Measurements from ENCODE around the gene PNKD. TPM values are rescaled to one million over a fixed set of nuclear protein-coding genes. Genes with fewer than 3 reads are reported as not detected.

Gene PNKD
- total RNA-seq, 1 donor from 2014 or later: 39.1 TPM

DNA sequence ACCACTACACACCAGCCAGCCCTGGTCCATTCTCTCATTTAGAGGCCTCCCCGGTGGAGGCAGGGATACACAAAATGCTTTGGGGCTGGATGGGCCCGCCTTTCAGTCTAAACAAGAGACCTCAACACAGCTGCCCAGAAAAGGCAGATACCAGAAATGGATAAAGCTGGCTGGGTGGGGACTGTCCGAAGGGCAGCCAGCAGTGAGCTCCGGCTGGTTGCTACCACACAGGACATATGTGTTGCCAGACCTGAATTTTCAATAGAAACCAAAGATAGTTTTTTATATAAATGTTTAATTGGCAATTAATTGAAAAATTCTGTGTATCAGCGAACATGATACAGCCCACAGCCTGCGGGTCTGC, 8.1 kb upstream of the PNKD start:
- Histone ChIP-seq H3K4me3 (ENCODE audit: low read length in 3 of 3) (no peak overlapping the region), H3K36me3 (ENCODE audit: control insufficient read depth in 3 of 3, insufficient read depth in 3 of 3, low read length in 3 of 3) (peaks cover 33 to 41% (median 35%) of the 10 kb centered on the region in 3 donors), H3K9me3 (ENCODE audit: control insufficient read depth in 3 of 3, low read length in 3 of 3) (no peaks in the 10 kb centered on the region), H3K4me1 (ENCODE audit: control insufficient read depth in 3 of 3, insufficient read depth in 3 of 3, low read length in 3 of 3) (peaks cover 22 to 54% (median 39%) of the 10 kb centered on the region in 3 donors), H3K27me3 (ENCODE audit: control insufficient read depth in 3 of 3, insufficient read depth in 3 of 3, low read length in 3 of 3) (no peaks in the 10 kb centered on the region), H3K27ac (ENCODE audit: low read depth, low read length) (no peak overlapping the region), H3K9ac (ENCODE audit: low read depth in 1 of 3, low read length in 3 of 3) (no peak overlapping the region)

- Histone ChIP-seq H3K36me3 (ENCODE audit: control insufficient read depth in 3 of 3, insufficient read depth in 3 of 3, low read length in 3 of 3) (peaks cover 38 to 48% (median 39%) of the 10 kb centered on the region in 3 donors), H3K27ac (ENCODE audit: low read depth, low read length) (no peak overlapping the region), H3K9ac (ENCODE audit: low read depth in 1 of 3, low read length in 3 of 3) (no peak overlapping the region), H3K9me3 (ENCODE audit: control insufficient read depth in 3 of 3, low read length in 3 of 3) (no peaks in the 10 kb centered on the region), H3K4me1 (ENCODE audit: control insufficient read depth in 3 of 3, insufficient read depth in 3 of 3, low read length in 3 of 3) (peaks cover 22 to 55% (median 37%) of the 10 kb centered on the region in 3 donors), H3K27me3 (ENCODE audit: control insufficient read depth in 3 of 3, insufficient read depth in 3 of 3, low read length in 3 of 3) (no peaks in the 10 kb centered on the region), H3K4me3 (ENCODE audit: low read length in 3 of 3) (no peak overlapping the region)
Observed at GRCh38 chr2:218262631-218263586, 7.4 kb upstream of the PNKD start.

DNA sequence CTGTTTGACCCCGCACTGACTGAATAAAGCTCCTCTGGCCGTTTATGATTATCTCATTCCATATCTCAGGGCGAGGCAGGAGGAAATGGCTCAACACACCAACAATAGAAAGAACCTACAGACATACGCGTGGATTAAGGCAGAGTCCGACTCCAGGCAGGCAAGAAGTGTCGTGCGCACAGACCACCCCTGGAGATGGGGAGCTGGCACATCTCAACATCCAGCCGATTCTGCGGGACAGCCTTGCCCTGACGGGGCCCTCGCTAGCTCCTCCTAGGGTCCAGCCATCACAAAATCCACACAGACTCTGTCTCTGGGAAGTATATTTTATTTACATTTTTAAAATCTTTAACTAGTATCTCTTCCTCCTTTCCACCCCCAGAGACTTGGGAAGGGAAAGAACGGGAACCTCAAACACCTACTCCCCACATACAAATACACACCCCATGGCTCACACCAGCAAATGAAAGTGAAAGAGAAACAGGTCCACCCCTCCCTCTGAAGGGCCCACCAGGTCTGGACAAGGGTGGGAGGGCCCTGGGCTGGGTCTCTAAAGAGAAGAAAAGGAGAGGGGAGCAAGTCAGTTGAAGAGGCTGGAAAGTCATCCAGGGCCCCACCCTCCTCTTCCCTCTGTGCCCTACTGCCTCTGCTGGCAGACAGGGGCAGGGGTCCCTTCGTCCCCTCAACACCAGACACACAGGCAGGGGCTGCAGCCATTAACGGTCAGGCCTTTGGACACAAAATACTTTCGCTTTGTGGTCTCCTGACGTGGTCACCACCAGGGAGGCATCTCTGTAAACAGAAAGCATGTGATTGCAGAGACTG, 6.3 kb upstream of the PNKD start:
- peaks cover 38 to 48% (median 39%) of the 10 kb centered on the region in 3 donors for H3K36me3 ChIP-seq (ENCODE audit: control insufficient read depth in 3 of 3, insufficient read depth in 3 of 3, low read length in 3 of 3)
- peaks cover 17 to 51% (median 32%) of the 10 kb centered on the region in 3 donors for H3K4me1 ChIP-seq (ENCODE audit: control insufficient read depth in 3 of 3, insufficient read depth in 3 of 3, low read length in 3 of 3)

GRCh38 chr2:218264773-218265561, 5.4 kb upstream of the PNKD start:
- H3K27ac ChIP-seq (ENCODE audit: low read depth, low read length): no peak overlapping the region
- H3K36me3 ChIP-seq (ENCODE audit: control insufficient read depth in 3 of 3, insufficient read depth in 3 of 3, low read length in 3 of 3): peaks cover 38 to 48% (median 39%) of the 10 kb centered on the region in 3 donors
- no peaks in the 10 kb centered on the region for H3K27me3 ChIP-seq (ENCODE audit: control insufficient read depth in 3 of 3, insufficient read depth in 3 of 3, low read length in 3 of 3)
- no peak overlapping the region for H3K4me3 ChIP-seq (ENCODE audit: low read length in 3 of 3)
- H3K9ac ChIP-seq (ENCODE audit: low read depth in 1 of 3, low read length in 3 of 3): no peak overlapping the region
- no peaks in the 10 kb centered on the region for H3K9me3 ChIP-seq (ENCODE audit: control insufficient read depth in 3 of 3, low read length in 3 of 3)
- peaks cover 13 to 50% (median 27%) of the 10 kb centered on the region in 3 donors for H3K4me1 ChIP-seq (ENCODE audit: control insufficient read depth in 3 of 3, insufficient read depth in 3 of 3, low read length in 3 of 3)

More for the DNA sequence above, 6.3 kb upstream of the PNKD start:
- Histone ChIP-seq H3K9me3 (ENCODE audit: control insufficient read depth in 3 of 3, low read length in 3 of 3) (no peaks in the 10 kb centered on the region), H3K4me3 (ENCODE audit: low read length in 3 of 3) (no peak overlapping the region), H3K27me3 (ENCODE audit: control insufficient read depth in 3 of 3, insufficient read depth in 3 of 3, low read length in 3 of 3) (no peaks in the 10 kb centered on the region), H3K27ac (ENCODE audit: low read depth, low read length) (no peak overlapping the region), H3K9ac (ENCODE audit: low read depth in 1 of 3, low read length in 3 of 3) (no peak overlapping the region)

DNA sequence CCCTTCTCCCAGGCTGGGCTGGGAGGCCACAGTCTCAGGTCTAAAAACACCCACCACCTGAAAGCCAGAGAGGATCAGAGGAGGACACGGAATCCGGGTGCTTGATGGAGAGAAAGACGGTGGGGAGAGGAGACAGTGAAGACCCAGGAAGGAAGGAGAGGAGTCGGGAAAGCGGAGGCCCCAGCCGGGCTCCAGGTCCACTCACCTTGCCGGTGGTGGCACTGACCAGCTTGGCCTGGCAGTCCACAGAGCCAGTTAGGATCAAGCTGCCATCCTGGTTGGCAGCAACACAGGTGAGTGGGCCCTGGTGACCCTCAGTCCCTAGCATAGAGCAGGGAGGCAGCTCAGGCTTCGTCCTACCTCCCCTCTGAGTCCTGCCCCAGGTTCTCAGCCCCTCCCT, 4.7 kb upstream of the PNKD start:
- Histone ChIP-seq H3K27ac (ENCODE audit: low read depth, low read length) (no peak overlapping the region), H3K4me3 (ENCODE audit: low read length in 3 of 3) (no peak overlapping the region), H3K4me1 (ENCODE audit: control insufficient read depth in 3 of 3, insufficient read depth in 3 of 3, low read length in 3 of 3) (peaks cover 13 to 45% (median 22%) of the 10 kb centered on the region in 3 donors), H3K36me3 (ENCODE audit: control insufficient read depth in 3 of 3, insufficient read depth in 3 of 3, low read length in 3 of 3) (peaks cover 38 to 48% (median 39%) of the 10 kb centered on the region in 3 donors), H3K9ac (ENCODE audit: low read depth in 1 of 3, low read length in 3 of 3) (no peak overlapping the region), H3K27me3 (ENCODE audit: control insufficient read depth in 3 of 3, insufficient read depth in 3 of 3, low read length in 3 of 3) (no peaks in the 10 kb centered on the region), H3K9me3 (ENCODE audit: control insufficient read depth in 3 of 3, low read length in 3 of 3) (no peaks in the 10 kb centered on the region)

DNA sequence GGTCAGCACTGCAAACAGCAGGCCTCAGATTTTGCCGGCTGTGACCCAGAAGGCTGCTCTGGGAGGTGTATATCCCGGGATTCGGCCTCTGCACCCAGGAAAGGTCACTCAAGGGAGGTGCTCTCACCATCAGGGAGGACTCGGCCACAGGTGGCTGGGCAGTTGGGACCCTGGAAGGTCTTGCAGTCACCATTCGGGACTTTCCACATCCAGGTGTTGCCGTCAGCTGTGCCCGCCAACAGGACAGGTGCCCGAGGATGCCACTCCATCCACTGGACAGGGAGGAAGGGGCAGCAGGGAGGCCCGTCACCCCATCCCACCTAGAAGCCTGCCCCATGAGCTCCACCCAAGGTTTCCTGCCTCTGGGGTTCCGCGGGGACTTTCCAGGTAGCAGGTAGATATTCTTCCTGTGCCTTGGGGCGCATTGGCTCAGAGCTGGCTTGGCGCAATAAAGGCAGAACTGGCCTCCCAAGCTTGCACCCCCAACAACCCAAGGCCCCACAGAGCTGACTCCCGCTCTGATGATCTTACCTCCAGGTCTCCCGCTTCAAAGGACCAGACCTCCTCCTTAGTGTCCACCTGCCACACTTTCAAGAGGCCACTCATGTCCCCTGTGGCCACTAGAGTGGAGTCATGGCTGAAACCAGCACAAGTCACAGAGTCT, 3.9 kb upstream of the PNKD start:
- Histone ChIP-seq H3K27me3 (ENCODE audit: control insufficient read depth in 3 of 3, insufficient read depth in 3 of 3, low read length in 3 of 3) (no peaks in the 10 kb centered on the region), H3K9ac (ENCODE audit: low read depth in 1 of 3, low read length in 3 of 3) (no peak overlapping the region), H3K9me3 (ENCODE audit: control insufficient read depth in 3 of 3, low read length in 3 of 3) (no peaks in the 10 kb centered on the region), H3K4me3 (ENCODE audit: low read length in 3 of 3) (no peak overlapping the region), H3K27ac (ENCODE audit: low read depth, low read length) (no peak overlapping the region), H3K36me3 (ENCODE audit: control insufficient read depth in 3 of 3, insufficient read depth in 3 of 3, low read length in 3 of 3) (peaks cover 38 to 48% (median 39%) of the 10 kb centered on the region in 3 donors), H3K4me1 (ENCODE audit: control insufficient read depth in 3 of 3, insufficient read depth in 3 of 3, low read length in 3 of 3) (peaks cover 20 to 47% (median 26%) of the 10 kb centered on the region in 3 donors)

DNA sequence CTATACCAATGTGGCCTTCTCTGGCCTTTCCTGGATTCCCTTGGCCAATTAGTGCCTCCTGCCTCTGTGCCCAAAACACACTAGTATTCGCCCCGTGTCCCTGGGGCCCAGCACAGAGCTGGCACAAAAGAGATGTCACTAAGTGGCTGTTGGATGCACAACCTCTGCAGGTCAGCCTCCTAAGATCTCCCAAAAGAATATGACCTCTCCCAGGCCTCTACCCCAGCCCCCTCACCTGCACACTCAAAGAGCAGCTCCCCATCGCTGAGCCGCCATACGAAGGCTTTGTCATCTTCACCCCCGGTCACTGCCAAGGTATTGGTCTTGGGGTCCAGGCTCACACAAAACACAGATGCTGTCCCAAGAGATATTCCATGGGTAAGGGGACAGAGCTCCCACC, 3.1 kb upstream of the PNKD start:
- H3K4me3 ChIP-seq (ENCODE audit: low read length in 3 of 3): no peak overlapping the region
- H3K27ac ChIP-seq (ENCODE audit: low read depth, low read length): no peak overlapping the region
- H3K27me3 ChIP-seq (ENCODE audit: control insufficient read depth in 3 of 3, insufficient read depth in 3 of 3, low read length in 3 of 3): no peaks in the 10 kb centered on the region
- no peaks in the 10 kb centered on the region for H3K9me3 ChIP-seq (ENCODE audit: control insufficient read depth in 3 of 3, low read length in 3 of 3)
- no peak overlapping the region for H3K9ac ChIP-seq (ENCODE audit: low read depth in 1 of 3, low read length in 3 of 3)
- peaks cover 25 to 48% (median 28%) of the 10 kb centered on the region in 3 donors for H3K4me1 ChIP-seq (ENCODE audit: control insufficient read depth in 3 of 3, insufficient read depth in 3 of 3, low read length in 3 of 3)
- peaks cover 38 to 48% (median 39%) of the 10 kb centered on the region in 3 donors for H3K36me3 ChIP-seq (ENCODE audit: control insufficient read depth in 3 of 3, insufficient read depth in 3 of 3, low read length in 3 of 3)

DNA sequence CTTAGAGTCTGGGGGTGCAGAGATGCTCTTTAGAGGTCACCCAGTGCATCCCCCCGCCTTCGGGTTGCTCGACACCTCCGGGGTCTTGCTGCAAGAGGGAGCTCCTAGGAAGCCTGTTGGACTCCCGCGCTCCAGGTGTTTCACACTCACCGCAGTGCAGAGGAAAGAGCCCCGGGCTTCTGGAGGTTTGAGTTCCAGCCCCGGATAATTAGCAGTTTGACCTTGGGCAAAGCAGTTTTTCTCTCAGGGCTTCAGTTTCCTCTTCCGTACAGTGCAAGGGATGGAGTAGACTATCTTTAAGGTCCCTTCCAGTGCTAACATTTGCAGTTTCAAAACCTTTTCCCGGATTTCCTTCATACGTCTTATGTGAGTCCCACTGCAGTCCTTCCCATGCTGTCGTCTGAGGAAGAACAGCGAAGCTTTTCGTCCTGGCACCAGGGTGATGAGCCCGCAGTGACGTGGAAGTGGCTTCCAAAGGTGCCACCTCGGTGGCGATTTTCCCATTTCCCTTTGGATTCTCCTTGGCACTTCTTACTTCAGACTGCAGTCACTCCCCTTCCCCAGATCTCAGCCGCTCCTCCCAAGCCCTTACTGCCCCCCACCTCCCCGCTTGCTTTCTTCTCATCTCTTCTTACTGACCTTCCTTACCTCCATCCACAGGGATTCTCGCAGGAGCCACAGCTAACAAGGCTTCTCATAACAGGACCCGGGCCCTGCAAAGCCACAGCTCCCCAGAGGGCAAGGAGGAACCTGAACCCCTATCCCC, 585 bp downstream of the PNKD start:
- Histone ChIP-seq H3K4me3 (ENCODE audit: low read length in 3 of 3) (peak overlapping the region; percentile 93 to 96 (median 95)), H3K36me3 (ENCODE audit: control insufficient read depth in 3 of 3, insufficient read depth in 3 of 3, low read length in 3 of 3) (peaks cover 35 to 43% (median 40%) of the 10 kb centered on the region in 3 donors), H3K27me3 (ENCODE audit: control insufficient read depth in 3 of 3, insufficient read depth in 3 of 3, low read length in 3 of 3) (no peaks in the 10 kb centered on the region), H3K4me1 (ENCODE audit: control insufficient read depth in 3 of 3, insufficient read depth in 3 of 3, low read length in 3 of 3) (peaks cover 43 to 54% (median 46%) of the 10 kb centered on the region in 3 donors), H3K27ac (ENCODE audit: low read depth, low read length) (peak overlapping the region; percentile 23), H3K9ac (ENCODE audit: low read depth in 1 of 3, low read length in 3 of 3) (peak overlapping the region; percentile 79 to 94 (median 94)), H3K9me3 (ENCODE audit: control insufficient read depth in 3 of 3, low read length in 3 of 3) (no peaks in the 10 kb centered on the region)

All from skeletal muscle tissue (tissue), 4 donors.